Panc1 (cell line): ENCODE measurements around the gene PRDM5.

Experiments used
- POLR2AphosphoS5 ChIP-seq: IDR thresholded peaks from 2 replicates; pipeline ENCODE4 v1.6.1; 2012; ENCODE audit warnings: mild to moderate bottlenecking, low read depth, low read length, moderate library complexity
- SIN3A ChIP-seq: IDR thresholded peaks from 2 replicates; pipeline ENCODE4 v1.6.1; 2012; ENCODE audit warnings: low read depth, mild to moderate bottlenecking, low read length, moderate library complexity, borderline replicate concordance; ENCODE audit not compliant: insufficient read depth
- TF ChIP-seq, protein P1 (sequence below): fragments of 450-650 bp; IDR thresholded peaks from 2 replicates; pipeline ENCODE4 v1.5.1; 2017; ENCODE audit warnings: mild to moderate bottlenecking

DNA sequence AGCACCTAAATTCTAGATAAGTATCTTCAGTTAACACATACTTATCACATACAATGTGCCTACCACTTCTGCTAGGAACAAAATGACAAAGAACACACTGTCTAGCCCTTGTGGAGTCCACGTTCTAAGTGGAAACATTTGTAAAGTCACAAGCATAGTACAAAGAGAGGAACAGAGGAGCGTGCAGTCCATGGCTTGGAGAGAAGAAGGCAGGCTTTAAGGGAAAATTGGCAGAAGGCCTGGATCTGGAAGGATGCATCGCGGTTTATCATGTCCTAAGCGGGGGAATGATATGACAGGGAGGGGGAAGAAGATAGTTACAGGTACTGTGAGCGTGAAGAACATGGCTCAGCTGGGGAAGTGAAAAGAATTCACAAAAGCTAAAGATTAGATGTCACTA, 218.0 kb downstream of the PRDM5 start:
- TF ChIP-seq, protein P1, sequence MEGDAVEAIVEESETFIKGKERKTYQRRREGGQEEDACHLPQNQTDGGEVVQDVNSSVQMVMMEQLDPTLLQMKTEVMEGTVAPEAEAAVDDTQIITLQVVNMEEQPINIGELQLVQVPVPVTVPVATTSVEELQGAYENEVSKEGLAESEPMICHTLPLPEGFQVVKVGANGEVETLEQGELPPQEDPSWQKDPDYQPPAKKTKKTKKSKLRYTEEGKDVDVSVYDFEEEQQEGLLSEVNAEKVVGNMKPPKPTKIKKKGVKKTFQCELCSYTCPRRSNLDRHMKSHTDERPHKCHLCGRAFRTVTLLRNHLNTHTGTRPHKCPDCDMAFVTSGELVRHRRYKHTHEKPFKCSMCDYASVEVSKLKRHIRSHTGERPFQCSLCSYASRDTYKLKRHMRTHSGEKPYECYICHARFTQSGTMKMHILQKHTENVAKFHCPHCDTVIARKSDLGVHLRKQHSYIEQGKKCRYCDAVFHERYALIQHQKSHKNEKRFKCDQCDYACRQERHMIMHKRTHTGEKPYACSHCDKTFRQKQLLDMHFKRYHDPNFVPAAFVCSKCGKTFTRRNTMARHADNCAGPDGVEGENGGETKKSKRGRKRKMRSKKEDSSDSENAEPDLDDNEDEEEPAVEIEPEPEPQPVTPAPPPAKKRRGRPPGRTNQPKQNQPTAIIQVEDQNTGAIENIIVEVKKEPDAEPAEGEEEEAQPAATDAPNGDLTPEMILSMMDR, result no peak
- no peak for TF ChIP-seq SIN3A
- no peak for TF ChIP-seq POLR2AphosphoS5
